ENCODE data around the gene HOXB2.

GRCh38 chr17:48513097-48513496 lies 31.8 kb downstream of the HOXB2 start:
- TF ChIP-seq POLR2A (IDR thresholded peaks at IDR 0.05): no peak
- TF ChIP-seq, protein P1, sequence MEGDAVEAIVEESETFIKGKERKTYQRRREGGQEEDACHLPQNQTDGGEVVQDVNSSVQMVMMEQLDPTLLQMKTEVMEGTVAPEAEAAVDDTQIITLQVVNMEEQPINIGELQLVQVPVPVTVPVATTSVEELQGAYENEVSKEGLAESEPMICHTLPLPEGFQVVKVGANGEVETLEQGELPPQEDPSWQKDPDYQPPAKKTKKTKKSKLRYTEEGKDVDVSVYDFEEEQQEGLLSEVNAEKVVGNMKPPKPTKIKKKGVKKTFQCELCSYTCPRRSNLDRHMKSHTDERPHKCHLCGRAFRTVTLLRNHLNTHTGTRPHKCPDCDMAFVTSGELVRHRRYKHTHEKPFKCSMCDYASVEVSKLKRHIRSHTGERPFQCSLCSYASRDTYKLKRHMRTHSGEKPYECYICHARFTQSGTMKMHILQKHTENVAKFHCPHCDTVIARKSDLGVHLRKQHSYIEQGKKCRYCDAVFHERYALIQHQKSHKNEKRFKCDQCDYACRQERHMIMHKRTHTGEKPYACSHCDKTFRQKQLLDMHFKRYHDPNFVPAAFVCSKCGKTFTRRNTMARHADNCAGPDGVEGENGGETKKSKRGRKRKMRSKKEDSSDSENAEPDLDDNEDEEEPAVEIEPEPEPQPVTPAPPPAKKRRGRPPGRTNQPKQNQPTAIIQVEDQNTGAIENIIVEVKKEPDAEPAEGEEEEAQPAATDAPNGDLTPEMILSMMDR (IDR thresholded peaks at IDR 0.05): no peak

Data from esophagus squamous epithelium (tissue), 4 donors.